Measurements from ENCODE around the gene KCNQ1. TPM values are rescaled to one million over a fixed set of nuclear protein-coding genes. Genes with fewer than 3 reads are reported as not detected.
A peak's percentile ranks its signal among the peaks of the same experiment; 100 is the strongest.

KCNQ1 gene
- total RNA-seq, 2 donors from 2014 or later = 18.6 to 25.5 TPM

DNA sequence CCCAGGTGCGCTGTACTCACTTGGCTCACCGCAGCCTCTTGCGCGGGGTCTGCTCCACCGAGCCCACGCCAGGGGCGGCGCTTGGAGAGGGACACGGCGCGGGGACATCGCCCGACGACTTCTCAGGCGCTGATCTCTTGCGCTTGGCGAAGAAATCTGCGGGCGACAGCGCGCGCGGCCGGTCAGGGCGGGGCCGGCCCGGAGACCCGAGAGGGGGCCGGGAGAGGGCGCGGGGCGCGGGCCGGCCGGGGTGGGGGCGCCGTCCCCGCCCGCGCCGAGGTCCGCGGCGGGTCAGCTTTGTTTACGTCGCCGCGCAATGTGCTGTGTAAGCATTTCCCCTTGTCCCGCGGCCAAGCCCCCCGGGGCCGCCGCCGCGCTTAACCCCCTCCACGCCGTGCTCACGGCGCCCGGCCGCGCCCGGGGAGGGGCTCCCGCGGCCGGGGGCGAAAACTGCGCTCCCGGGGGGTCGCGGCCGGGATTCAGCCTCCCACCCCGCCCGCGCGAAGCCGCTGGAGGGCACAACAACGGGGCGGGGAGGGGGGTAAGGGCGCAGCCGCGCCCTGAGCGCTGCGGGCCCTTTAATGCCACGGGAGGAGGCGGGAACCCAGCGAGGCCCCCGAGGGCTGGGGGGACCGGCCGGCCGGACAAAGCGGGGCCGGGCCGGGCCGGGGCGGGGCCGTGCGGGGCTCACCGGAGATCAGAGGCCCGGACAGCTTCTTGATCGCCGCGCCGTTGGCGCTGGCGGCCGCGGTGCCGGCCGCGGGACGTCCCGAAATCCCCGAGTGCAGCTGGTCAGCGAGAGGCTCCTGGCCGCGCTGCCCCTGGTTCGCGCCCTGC lies 439.4 kb downstream of the KCNQ1 start:
- no peaks in the 10 kb centered on the region for H3K36me3 Mint-ChIP-seq (ENCODE audit: low read depth)
- no peak overlapping the region for H3K27ac Mint-ChIP-seq
- no peaks in the 10 kb centered on the region for H3K9me3 ChIP-seq (ENCODE audit: control insufficient read depth, low read length, poor library complexity, severe bottlenecking)
- H3K27me3 Mint-ChIP-seq = peaks cover 13% of the 10 kb centered on the region
- H3K4me1 Mint-ChIP-seq = peaks cover 18% of the 10 kb centered on the region
- no peak for ATAC-seq
- DNase-seq = no peak
- peak overlapping the region; percentile 86 for H3K4me3 Mint-ChIP-seq

- H3K27ac Mint-ChIP-seq = no peak overlapping the region
- no peaks in the 10 kb centered on the region for H3K9me3 ChIP-seq (ENCODE audit: control insufficient read depth, low read length, poor library complexity, severe bottlenecking)
- H3K4me3 Mint-ChIP-seq = peak overlapping the region; percentile 91
- DNase-seq (peak in 2 of 3 donors; percentile 29 to 35), ATAC-seq (peak; percentile 9)
- peaks cover 18% of the 10 kb centered on the region for H3K4me1 Mint-ChIP-seq
- no peaks in the 10 kb centered on the region for H3K36me3 Mint-ChIP-seq (ENCODE audit: low read depth)
- peaks cover 13% of the 10 kb centered on the region for H3K27me3 Mint-ChIP-seq
Observed at GRCh38 chr11:2885017-2885677, 440.3 kb downstream of the KCNQ1 start.

DNA sequence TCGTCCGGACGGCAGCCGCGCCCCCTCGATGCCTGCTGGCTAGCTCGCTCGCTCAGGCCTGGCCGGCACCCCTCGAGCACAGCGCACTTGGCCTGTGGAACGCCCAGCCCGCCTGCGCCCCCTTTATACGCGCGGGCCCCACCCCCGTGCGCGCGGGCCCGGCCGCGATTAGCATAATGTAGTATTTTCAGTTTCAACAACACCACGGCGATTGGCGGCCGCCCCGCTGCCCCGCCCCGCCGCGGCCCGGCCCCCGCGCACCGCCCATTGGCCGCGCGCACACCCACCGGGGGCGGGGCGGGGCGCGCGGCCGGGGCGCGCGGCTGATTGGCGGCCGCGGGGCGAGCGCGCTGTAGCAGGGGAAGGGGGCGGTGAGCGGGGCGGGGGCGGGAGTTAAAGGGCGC lies 440.9 kb downstream of the KCNQ1 start, which contains the start of gene CDKN1C:
TSS of gene CDKN1C (minus strand) at position 98 of the 404 bp plus-strand sequence. CDS start 319 bp downstream, outside the sequence.
- no peaks in the 10 kb centered on the region for H3K9me3 ChIP-seq (ENCODE audit: control insufficient read depth, low read length, poor library complexity, severe bottlenecking)
- ATAC-seq (peak; percentile 91), DNase-seq (peak; percentile 76 to 86 (median 83))
- Mint-ChIP-seq H3K4me3 (peak within 1 kb of the TSS; percentile 91), H3K27me3 (peaks cover 10% of the 10 kb centered on the region), H3K4me1 (peaks cover 18% of the 10 kb centered on the region), H3K27ac (no peak within 1 kb of the TSS), H3K36me3 (ENCODE audit: low read depth) (no peaks in the 10 kb centered on the region)

- Mint-ChIP-seq H3K4me1 (peaks cover 18% of the 10 kb centered on the region), H3K27me3 (peaks cover 6% of the 10 kb centered on the region), H3K27ac (no peak overlapping the region), H3K4me3 (peak overlapping the region; percentile 79), H3K36me3 (ENCODE audit: low read depth) (no peaks in the 10 kb centered on the region)
- DNase-seq (no peak), ATAC-seq (no peak)
- H3K9me3 ChIP-seq (ENCODE audit: control insufficient read depth, low read length, poor library complexity, severe bottlenecking) = no peaks in the 10 kb centered on the region
Observed at GRCh38 chr11:2886191-2886894, 441.5 kb downstream of the KCNQ1 start.

GRCh38 chr11:2886936-2887335 lies 442.1 kb downstream of the KCNQ1 start:
- Mint-ChIP-seq H3K27ac (no peak overlapping the region), H3K27me3 (peaks cover 6% of the 10 kb centered on the region), H3K36me3 (ENCODE audit: low read depth) (no peaks in the 10 kb centered on the region), H3K4me3 (peak overlapping the region; percentile 79), H3K4me1 (peaks cover 21% of the 10 kb centered on the region)
- no peaks in the 10 kb centered on the region for H3K9me3 ChIP-seq (ENCODE audit: control insufficient read depth, low read length, poor library complexity, severe bottlenecking)
- ATAC-seq (no peak), DNase-seq (no peak)

- Mint-ChIP-seq H3K4me1 (peaks cover 21% of the 10 kb centered on the region), H3K36me3 (ENCODE audit: low read depth) (no peaks in the 10 kb centered on the region), H3K27ac (peak overlapping the region; percentile 49), H3K4me3 (no peak overlapping the region), H3K27me3 (peaks cover 6% of the 10 kb centered on the region)
- no peak for ATAC-seq
- no peak for DNase-seq
- no peaks in the 10 kb centered on the region for H3K9me3 ChIP-seq (ENCODE audit: control insufficient read depth, low read length, poor library complexity, severe bottlenecking)
Observed at GRCh38 chr11:2887515-2888195, 442.8 kb downstream of the KCNQ1 start.

GRCh38 chr11:2888266-2888968 lies 443.6 kb downstream of the KCNQ1 start:
- Mint-ChIP-seq H3K27me3 (no peaks in the 10 kb centered on the region), H3K4me3 (peak overlapping the region; percentile 64), H3K27ac (peak overlapping the region; percentile 49), H3K4me1 (peaks cover 24% of the 10 kb centered on the region), H3K36me3 (ENCODE audit: low read depth) (no peaks in the 10 kb centered on the region)
- DNase-seq (peak; percentile 73 to 89 (median 74)), ATAC-seq (peak; percentile 33)
- H3K9me3 ChIP-seq (ENCODE audit: control insufficient read depth, low read length, poor library complexity, severe bottlenecking) = no peaks in the 10 kb centered on the region

GRCh38 chr11:2889362-2890273 lies 444.8 kb downstream of the KCNQ1 start:
- ATAC-seq (no peak), DNase-seq (no peak)
- Mint-ChIP-seq H3K36me3 (ENCODE audit: low read depth) (no peaks in the 10 kb centered on the region), H3K4me1 (peaks cover 24% of the 10 kb centered on the region), H3K27ac (no peak overlapping the region), H3K4me3 (no peak overlapping the region), H3K27me3 (no peaks in the 10 kb centered on the region)
- H3K9me3 ChIP-seq (ENCODE audit: control insufficient read depth, low read length, poor library complexity, severe bottlenecking) = no peaks in the 10 kb centered on the region

GRCh38 chr11:2890466-2891294 lies 445.9 kb downstream of the KCNQ1 start:
- H3K27ac Mint-ChIP-seq = no peak overlapping the region
- no peak for DNase-seq
- no peak for ATAC-seq
- no peaks in the 10 kb centered on the region for H3K36me3 Mint-ChIP-seq (ENCODE audit: low read depth)
- H3K4me3 Mint-ChIP-seq = peak overlapping the region; percentile 31
- H3K27me3 Mint-ChIP-seq = no peaks in the 10 kb centered on the region
- peaks cover 23% of the 10 kb centered on the region for H3K4me1 Mint-ChIP-seq
- no peaks in the 10 kb centered on the region for H3K9me3 ChIP-seq (ENCODE audit: control insufficient read depth, low read length, poor library complexity, severe bottlenecking)

GRCh38 chr11:2891326-2892214 lies 446.8 kb downstream of the KCNQ1 start:
- DNase-seq (no peak), ATAC-seq (no peak)
- Mint-ChIP-seq H3K4me3 (peak overlapping the region; percentile 85), H3K27ac (no peak overlapping the region), H3K4me1 (peaks cover 24% of the 10 kb centered on the region), H3K27me3 (no peaks in the 10 kb centered on the region), H3K36me3 (ENCODE audit: low read depth) (no peaks in the 10 kb centered on the region)
- no peaks in the 10 kb centered on the region for H3K9me3 ChIP-seq (ENCODE audit: control insufficient read depth, low read length, poor library complexity, severe bottlenecking)
